Stimulated activated naive CD8-positive, alpha-beta T cell treated with anti-CD3 and anti-CD28 coated beads, Interleukin-15, Interleukin-2, amounts not matched to agents 100 U/mL and 50 U/mL, for 24 hours (primary cell): ENCODE results near the gene MAP4K4.
A peak's percentile ranks its signal among the peaks of the same experiment; 100 is the strongest.
"Not testable (repeated sequence)": the region's sequence is repeated elsewhere in the genome, so short reads cannot be mapped to it uniquely, and the experiment has no call there.

ENCODE experiments used
- ATAC-seq: fragments of 150-1000 bp; cut with Tn5 transposase; one replicate; pipeline ENCODE4 v1.10.0; 2021
- DNase-seq: peaks from one replicate; pipeline ENCODE4 v3.0.0; 2021

MAP4K4 gene

DNA sequence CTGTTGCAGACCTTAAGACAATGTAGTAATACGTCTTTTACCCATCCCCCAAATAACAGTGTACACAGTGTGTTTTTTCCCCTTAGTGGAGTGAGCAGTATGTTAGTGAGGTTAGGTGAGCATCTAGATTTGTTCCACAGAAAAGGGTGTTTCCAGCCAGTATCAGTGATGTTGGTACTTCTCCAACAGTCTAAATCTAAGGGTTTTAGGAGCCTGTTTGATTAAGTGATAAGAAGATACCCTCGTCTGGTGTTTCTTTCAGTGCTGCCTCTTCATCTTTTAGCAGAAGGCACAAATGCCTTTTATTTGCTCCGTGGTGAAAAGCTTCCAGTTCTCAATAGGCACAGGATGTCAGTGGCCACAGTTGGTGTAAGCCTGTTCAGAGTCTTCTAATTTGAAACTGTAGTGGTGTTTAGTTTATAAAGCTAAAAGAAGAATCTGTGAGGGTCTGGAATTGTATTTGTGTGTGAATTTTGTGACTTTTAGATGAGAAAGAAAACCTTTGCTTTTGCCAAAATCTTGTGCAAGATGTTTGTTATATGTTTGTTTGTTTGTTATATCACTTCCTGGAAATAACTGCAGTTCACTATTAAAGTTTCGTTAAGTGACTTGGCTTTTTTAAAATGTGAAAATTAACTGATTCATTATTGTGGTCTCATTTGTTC, 71.2 kb downstream of the MAP4K4 start:
- ATAC-seq, result peak; percentile 25
- no peak for DNase-seq

DNA sequence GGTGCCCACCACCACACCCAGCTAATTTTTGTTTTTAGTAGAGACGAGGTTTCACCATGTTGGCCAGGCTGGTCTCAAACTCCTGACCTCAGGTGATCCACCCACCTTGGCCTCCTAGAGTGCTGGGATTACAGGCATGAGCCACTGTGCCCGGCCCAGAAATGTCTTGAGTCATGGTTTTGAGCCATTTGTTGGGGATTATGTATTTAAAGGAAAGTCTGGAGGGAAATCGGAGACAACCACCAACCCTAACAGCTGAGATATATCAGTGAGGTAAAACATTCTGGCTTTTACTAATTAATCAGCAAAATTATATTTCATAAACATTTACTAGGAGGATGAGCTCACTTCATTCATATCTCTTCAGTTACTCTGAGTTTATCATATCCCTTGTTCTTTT, 72.2 kb downstream of the MAP4K4 start:
- DNase-seq, ATAC-seq: not testable (repeated sequence)

DNA sequence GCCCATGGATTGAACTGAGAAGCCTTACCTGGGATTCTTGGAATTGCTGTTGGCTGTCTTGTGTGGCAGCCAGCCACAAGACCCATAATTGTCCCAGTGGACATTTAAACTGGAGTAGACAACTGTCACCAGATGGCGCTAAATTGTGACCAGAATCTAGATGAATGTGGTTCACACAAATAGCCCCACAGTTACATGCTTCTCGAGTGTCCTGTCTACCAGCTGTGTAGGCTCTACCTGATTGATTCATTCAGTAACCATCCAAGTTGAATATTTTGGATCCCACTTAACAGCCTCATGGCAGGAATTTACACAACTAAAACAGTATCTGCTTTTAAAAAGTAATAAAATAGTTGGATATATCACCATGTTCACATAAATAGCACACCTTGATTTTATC, 73.2 kb downstream of the MAP4K4 start:
- DNase-seq (no peak), ATAC-seq (peak; percentile 58)

DNA sequence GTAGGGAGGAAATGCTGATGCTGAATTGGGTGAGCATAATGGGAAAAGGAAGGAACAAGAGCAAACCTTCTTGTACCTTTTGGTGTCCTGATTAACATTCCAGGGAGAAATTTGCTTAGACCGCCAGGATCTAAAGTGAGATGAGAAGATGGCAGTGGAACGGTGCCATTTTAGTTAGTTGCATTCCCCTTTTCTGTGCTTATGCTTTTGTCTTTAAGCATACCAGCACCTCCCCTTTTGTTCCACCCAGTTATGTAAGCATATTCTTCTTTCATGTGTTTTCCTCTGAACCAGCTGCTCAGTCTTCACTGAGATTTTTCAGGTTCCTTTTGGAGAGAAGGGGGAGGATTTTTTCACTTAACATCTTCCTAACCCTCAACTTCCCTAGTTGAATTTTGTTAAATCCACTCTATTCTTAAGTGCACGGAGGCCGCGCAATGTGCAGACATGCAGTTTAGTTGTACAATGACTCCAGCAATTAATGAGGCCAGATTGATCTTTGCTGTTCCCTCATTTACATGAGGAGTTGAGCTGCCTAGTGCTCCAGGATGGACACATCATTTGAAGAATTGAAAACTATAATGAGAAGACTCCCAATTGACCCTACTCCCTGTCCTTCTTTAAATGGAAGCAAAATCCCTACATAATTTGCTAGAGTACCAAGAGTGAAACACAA, 73.9 kb downstream of the MAP4K4 start:
- ATAC-seq (no peak), DNase-seq (no peak)

DNA sequence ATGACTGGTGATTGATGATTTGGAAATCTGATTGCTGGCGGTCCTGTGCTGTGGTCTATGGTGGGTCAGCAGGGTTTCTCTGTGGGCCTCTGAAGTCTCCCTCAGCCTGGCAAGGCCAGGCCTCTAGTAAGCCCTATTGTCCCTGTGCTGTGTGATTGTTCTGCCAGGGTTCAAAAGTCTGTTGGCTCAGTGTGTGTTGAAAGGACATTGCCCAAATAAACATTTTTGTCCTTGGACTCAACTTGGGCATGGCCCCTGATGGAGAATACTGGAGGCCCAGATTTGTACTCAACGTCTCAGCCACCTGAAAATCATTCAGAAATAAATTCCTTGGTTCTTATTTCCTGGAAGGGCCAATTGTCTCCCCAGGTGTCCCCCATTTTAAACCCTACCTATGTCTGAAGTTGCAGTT, 74.4 kb downstream of the MAP4K4 start:
- DNase-seq (no peak), ATAC-seq (no peak)

DNA sequence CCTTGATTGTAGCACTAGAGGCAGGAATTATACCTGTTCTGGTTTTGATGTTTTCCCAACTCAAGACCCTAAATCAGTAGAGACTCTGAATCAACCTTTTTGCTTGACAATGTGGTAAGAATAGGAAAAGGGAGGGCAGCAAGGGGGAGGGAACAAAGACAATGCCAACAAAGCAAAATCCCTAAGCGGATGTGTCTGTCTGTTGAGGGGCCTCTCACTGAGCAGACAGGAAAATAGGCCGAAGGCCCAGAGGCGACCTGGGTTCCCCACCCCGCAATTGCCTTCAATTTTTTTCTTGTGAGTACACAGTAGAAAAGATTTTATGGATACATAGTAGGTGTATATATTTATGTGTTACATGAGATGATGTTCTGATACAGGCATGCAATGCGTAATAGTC, 75.6 kb downstream of the MAP4K4 start:
- no peak for DNase-seq
- peak; percentile 29 for ATAC-seq

DNA sequence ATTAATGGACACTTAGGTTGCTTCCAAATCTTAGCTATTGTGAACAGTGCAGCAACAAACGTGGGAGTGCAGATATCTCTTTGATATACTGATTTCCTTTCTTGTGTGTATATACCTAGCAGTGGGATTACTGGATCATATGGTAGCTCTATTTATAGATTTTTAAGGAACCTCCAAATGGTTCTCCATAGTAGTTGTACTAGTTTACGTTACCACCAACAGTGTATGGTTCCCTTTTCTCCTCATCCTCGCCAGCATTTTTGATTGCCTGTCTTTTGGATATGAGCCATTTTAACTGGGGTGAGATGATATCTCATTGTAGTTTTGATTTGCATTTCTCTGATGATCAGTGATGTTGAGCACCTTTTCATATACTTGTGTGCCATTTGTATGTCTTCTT, 76.5 kb downstream of the MAP4K4 start:
- ATAC-seq, DNase-seq: not testable (repeated sequence)

DNA sequence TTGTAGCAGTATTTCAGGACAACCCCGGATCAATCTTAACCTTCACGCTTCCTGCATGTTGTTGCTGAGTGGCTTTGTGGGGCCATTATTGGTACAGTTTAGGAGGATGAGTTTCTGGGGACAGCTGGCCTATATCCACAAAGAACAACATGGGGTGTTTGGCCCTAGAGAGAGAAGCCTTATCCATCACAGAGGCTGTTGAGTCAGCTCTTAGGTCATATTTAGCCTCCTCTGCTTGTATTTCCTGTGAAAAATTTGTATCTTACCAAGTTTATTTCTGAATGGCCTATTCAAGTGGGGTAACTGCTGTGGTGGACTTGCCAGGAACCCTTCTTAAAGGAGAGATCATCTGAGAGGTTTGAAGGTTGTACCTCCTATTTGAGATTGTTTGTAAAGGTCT, 77.6 kb downstream of the MAP4K4 start:
- no peak for DNase-seq
- no peak for ATAC-seq

DNA sequence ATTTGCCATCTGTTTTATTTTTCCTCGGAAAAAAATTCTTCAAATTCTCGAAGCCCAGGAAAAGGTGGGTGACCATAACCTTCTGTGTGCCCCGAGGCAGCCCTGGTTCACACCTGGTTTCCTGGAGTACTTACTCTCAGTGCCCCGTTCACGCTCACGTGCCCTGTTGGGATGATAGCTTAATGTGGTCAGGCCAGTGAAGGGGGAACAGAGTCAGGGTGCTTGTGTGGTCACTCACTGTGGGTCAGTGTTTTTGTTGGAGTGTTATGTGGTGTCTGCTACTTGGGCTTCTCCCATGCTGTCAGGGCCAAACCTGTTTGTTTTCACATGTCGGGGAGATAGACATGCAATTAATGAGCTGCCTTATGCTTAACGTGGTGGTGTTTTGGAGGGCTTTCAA, 78.1 kb downstream of the MAP4K4 start:
- no peak for ATAC-seq

DNA sequence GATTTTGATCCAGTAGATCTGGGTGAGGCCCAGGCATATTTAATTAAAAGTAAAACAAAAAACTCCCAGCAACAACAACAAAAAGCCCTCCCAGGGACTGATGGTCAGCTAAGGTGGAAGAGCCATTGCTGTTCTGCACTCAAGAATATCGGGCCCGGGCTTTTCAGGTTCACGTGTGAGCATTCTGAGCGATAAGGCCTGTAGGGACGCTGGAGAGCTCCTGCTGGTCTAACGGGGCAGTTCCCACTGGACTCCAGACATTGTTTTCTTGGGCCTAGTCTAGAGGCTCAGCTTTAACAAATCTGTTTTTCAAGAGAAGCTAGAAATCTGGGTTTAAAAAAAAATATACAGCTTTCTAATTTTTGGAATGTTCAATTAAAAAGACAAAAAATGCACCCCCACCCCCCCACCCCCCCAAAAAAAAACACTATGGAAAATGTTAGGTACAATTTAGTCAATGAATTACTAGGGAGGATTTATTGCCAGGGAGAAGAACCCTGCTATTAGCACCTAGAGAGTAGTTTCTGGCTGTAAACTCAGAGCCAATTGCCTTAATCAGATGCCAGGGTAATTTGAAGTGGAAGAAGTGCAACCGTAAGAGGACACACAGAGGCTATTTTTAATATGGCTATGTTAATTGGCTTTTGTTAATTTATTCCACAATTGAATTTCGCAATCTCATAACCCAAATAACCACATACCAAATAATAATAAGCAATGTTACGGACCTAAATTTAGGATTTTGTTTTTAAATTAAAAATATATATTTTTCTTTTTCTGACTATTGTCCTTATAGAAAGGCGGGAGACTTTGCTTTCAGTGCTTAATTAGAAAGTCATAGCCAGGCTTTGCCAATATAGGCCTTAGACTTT, 78.9 kb downstream of the MAP4K4 start:
- DNase-seq (no peak), ATAC-seq (no peak)

More for the DNA sequence above, 78.1 kb downstream of the MAP4K4 start:
- DNase-seq, result no peak

DNA sequence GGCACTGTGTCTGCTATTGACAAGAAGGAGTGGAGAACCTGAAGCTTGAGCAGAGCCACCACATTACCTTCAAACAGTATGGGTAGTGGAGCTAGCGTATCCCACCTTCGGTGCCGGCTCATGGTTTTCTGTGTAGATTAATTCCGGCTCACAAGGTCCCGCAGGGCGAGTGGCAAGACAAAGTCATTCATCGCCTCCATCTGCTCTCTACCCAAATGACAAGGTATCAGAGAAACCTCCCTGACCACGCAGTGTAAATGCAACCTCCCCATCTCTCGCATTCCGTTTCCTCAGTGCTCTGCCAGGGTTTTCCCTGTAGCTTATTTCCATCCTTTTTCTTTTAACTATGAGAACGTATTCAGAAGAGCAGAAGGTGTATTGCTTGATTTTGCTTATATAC, 79.8 kb downstream of the MAP4K4 start:
- ATAC-seq, result no peak
- no peak for DNase-seq

DNA sequence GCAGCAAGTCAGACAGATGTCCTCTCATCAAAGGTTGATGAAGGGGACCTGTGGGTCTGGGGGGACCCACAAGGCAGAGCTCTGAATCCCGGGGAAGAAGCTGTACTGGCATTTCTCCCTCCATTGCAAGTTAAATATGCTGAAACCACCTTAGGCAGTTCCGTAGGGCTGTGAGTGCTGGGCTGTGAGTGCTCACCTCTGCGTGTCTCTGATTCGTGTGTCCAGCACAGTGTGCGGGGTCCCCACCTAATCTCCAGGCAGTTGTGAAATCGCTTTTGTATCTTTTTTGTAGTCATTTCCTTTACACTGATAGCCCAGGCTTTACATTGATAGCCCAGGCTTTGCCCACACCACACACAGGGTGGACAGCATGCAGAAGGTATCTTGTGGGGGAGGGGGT, 80.6 kb downstream of the MAP4K4 start:
- no peak for ATAC-seq

DNA sequence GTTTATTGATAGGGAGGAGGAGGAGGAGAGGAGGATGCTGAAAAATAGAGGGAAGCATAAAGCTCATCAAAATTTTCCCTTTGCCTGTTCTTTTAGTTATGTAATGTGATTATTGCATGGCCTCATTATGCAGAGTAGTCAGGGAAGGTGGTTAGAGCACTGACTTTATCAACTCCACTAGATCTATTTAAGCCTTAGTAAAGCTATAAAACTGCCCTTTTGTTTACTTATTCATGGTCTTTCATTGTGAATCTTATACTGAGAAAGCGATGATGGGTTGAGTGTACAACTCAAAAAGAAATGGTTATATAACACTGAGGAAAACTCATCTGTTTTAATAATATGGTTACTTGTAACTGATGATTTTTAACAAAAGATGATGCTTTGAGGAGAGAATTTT, 81.7 kb downstream of the MAP4K4 start:
- no peak for DNase-seq
- no peak for ATAC-seq

More for the DNA sequence above, 80.6 kb downstream of the MAP4K4 start:
- no peak for DNase-seq

DNA sequence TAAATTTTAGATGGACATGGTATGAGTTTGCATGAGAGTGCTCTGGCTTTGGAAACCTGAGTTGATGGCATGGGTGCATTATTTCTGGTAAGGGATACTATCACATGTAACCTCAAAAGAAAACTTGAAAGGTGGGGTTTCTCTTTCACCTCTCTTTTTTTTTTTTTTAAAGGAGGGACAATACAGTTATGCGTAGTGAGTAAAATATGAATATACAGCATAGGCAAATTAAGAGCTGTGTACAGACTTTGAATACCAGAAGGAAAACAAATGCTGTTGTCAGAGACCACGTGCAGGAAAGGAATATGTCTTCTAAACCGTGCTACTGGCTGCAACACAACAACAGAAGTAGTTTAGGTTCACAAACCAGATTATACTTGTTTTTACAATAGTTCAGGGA, 82.1 kb downstream of the MAP4K4 start:
- DNase-seq, result no peak
- no peak for ATAC-seq

DNA sequence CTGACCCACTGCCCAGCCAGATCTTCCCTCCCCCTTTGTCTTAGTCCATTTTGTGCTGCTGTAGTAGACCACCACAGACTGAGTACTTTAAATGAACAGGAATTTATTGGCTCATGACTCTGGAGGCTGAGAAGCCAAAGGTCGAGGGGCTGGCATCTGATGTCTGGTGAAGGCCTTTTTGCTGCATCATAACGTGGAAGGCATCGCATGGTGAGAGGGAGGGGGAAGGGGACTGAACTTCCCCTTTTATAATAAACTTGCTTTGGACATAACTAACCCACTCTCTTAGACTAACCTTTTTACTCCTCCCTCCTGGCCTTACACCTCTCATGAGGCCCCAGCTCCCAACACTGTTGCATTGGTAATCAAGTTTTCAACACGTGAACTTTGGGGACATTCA, 83.8 kb downstream of the MAP4K4 start:
- ATAC-seq, result no peak

DNA sequence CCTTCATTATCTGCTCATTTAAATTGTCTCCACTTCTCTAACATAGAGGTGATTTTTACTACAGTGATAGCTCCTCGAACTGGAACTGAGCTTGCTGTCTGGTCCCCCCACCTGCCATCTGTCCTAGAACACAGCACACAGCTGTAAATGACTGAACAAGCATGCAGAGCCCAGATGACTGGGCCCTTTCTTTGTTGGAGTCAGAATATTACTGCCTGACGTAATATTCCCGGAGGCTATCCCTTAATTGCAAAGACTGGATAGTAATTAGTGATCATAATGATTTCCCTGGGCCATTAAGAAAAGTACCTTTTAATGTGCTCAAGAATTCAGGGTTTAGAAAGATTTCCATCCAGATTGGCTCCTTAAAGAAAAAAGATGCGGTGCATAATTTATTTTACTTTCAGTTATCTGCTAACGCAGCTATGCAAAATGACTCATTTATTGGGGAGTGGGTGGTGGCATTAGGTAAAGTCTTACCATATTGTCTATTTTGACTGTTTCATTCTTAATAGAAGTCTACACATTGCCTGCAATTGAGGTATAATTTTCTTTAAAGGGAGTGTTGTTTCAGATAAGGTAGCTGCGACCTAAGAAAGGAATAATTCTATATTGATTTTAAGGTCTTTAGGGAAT, 84.4 kb downstream of the MAP4K4 start:
- ATAC-seq (peak; percentile 40), DNase-seq (no peak)

More for the DNA sequence above, 83.8 kb downstream of the MAP4K4 start:
- no peak for DNase-seq

DNA sequence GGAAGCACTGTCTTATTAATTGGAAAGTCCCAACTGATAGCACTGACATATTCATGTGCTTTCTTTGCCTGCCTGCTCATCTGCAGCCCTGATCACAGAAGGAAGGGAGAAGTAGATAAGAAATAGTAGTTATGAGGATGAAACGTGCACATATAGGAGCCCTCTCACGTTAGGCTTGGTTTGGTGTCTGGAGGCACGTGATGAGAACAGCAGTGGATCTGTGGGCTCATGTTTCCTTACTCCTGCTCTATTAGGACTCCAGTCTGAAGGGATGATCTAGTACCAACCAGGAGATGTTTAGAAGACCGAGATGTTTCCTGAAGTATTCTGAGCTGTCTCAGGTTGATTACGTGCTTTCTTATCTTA, 84.9 kb downstream of the MAP4K4 start:
- ATAC-seq (peak; percentile 19), DNase-seq (no peak)

DNA sequence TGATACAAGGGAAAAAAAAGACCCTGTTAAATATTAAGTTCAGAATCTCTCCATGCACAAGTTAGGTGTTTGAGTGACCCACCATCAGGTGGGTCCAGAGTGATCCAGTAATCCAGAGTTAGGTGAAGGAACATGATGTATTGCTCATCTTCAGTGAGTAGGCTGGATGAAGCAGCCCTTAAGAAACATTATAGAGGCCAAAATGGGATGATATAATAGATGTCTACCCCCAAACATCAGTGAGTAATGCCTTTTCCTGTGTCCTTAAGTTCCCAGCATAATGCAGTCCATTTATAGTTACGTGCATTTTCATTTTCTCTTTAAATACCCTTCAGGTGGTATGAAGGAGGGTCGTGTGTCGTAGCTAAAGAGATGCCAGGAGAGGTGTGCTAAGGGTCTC, 89.6 kb downstream of the MAP4K4 start:
- DNase-seq (no peak), ATAC-seq (no peak)

DNA sequence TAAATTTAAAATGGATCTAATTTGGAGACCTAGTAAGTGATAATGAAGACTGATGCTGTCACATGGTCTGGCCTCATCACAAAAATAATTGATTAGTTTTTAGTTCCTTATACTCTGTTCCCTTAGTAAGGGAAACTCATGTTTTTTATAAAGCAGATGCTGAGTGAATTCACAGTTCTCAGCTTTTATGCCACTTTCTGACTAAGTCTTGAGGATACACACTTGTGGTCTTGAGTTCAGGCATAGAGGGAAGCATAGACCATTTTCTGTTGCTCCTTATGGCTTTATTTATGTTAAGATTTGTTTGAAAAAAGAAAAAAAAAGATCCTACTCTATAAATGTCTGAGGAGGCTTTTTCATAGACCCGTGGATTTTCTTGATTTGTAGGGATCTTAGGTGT, 91.1 kb downstream of the MAP4K4 start:
- ATAC-seq, result peak; percentile 46

DNA sequence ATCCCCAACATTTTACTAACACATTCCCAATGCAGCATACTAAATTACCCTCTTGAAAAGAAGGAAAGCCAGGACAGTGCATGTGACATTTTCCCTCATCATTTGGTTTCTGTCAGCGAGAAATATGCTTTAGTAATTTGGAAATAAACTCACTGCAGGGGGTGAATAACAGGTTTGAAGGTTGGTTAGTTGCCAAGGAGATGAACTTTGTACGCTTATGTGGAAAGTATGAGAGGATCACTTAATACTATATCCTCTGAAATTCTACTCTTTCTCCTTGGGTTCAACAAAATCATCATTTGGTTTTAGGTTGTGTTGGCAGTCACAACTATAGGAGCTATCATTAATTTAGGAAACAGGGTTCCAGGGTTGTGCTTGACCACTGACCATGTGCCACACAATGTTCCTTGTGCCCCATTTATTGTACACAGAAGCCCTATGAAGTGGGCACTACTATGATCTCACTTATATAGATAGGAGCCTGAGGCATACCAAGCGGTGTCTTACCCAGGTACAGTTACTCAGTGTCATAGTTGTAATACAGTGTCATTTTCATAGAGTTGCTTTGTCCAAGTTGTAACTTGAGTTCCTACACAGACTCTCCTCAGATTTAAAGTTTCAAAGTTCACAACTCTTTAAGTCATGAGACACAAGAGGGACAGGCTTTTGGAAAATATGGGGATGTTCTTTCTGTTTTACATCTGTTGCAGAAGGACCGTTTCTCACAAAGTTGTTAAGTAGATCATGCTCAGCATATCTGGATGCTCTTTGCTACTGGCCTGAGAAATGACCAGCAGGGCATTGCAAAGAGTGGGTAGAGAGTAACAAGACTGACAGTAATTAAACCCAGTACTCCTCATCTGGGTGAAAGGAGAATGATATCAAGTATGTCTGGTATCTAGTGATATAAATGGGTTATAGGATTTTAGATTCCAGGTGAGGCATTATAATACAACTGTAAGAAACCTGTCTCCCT, 91.8 kb downstream of the MAP4K4 start:
- ATAC-seq, result peak; percentile 85
- DNase-seq, result no peak

More for the DNA sequence above, 91.1 kb downstream of the MAP4K4 start:
- no peak for DNase-seq

DNA sequence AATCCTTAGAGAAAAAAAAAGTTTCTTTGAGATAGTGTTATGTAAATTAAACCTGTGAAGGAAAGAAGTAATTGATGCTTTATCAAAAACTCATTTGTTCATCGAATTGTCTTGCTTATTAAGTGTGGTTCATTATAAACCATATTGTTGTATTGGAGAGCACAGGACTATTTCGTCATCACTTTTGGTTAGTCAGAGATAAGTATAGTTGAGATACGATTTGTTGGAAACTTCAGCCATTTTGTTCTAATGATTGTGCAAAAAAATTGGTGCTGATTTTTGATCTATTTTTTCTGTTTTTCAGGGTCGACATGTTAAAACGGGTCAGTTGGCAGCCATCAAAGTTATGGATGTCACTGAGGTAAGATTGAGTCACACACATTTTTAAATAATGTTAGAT, 92.9 kb downstream of the MAP4K4 start:
- no peak for DNase-seq
- no peak for ATAC-seq
